Gastrocnemius medialis (tissue), 4 donors: ENCODE results near the gene SFXN5. TPM values are rescaled to one million over a fixed set of nuclear protein-coding genes. Genes with fewer than 3 reads are reported as not detected.

Source experiments
- ATAC-seq, 2 donors: fragments of 150-250 bp; one replicate each; pipeline ENCODE4 v1.9.1; 2016
- DNase-seq, 2 donors: peaks; one replicate each; pipeline ENCODE4 v3.0.0-alpha.2; 2019
- H3K27ac ChIP-seq, 4 donors: fragments of 200-600 bp; sonication (generic); 1 replicate in 1 of 4; 2 replicates in 3 of 4; pipeline ENCODE4 v1.5.1; 2016 to 2018; ENCODE audit warnings: mild to moderate bottlenecking in 2 of 4, moderate library complexity in 1 of 4
- H3K27me3 ChIP-seq, 3 donors: fragments of 200-600 bp; sonication (generic) in 2 of 3; 1 replicate in 1 of 3; 2 replicates in 2 of 3; pipeline versions ENCODE4 v1.5.1 to v1.6.0; 2016 to 2019; ENCODE audit warnings: mild to moderate bottlenecking in 1 of 3, moderate library complexity in 1 of 3
- H3K36me3 ChIP-seq, 2 donors: fragments of 200-600 bp; sonication (generic) in 1 of 2; one replicate each; pipeline ENCODE4 v1.5.1; 2017 to 2018
- H3K4me1 ChIP-seq, 2 donors: fragments of 200-600 bp; sonication (generic) in 1 of 2; one replicate each; pipeline ENCODE4 v1.5.1; 2016 to 2017; ENCODE audit warnings: mild to moderate bottlenecking in 2 of 2
- H3K4me3 ChIP-seq, 4 donors: fragments of 200-600 bp; sonication (generic) in 3 of 4; 1 replicate in 1 of 4; 2 replicates in 3 of 4; pipeline ENCODE4 v1.5.1; 2016 to 2019; ENCODE audit warnings: mild to moderate bottlenecking in 2 of 4
- H3K9me3 ChIP-seq, 3 donors: fragments of 200-600 bp; sonication (generic) in 2 of 3; 1 replicate in 1 of 3; 2 replicates in 2 of 3; pipeline ENCODE4 v1.5.1; 2016 to 2019
- POLR2A ChIP-seq, 2 donors: fragments of 450-650 bp; IDR thresholded peaks; one replicate each; pipeline ENCODE4 v1.6.1; 2017; ENCODE audit warnings: antibody characterized with exemption in 2 of 2, mild to moderate bottlenecking in 2 of 2, moderate library complexity in 2 of 2
- in situ Hi-C, 4 donors: fragments of 200-750 bp; cut with MboI; loops; one replicate each; pipeline versions ENCODE4 v1.15.0 to v1.8.0; 2017; ENCODE audit warnings: low sequenced_read_pairs in 4 of 4
- intact Hi-C: fragments of 100-400 bp; cut with DNase I; formaldehyde crosslinking; loops from one replicate; pipeline ENCODE4 v1.15.1; 2023; ENCODE audit warnings: low total_unique reads
- total RNA-seq, 4 donors: library from RNA; depleted of rRNA; stranded (reverse); fragments of >200 nt; gene quantifications; one replicate each; pipeline versions ENCODE4 v1.1.0 to v1.2.3, GENCODE V29; 2016
- TF ChIP-seq, protein P1 (sequence below), 5 experiments: fragments of 450-650 bp in 3 of 5; fragments of 200-600 bp in 2 of 5; sonication (generic) in 2 of 5; IDR thresholded peaks in 4 of 5; conservative IDR thresholded peaks in 1 of 5; 1 replicate in 4 of 5; 2 replicates in 1 of 5; pipeline ENCODE4 v1.5.1; 2016 to 2019; ENCODE audit warnings: antibody characterized with exemption in 5 of 5, mild to moderate bottlenecking in 3 of 5, moderate library complexity in 3 of 5

SFXN5 gene
- total RNA-seq, 4 donors from 2014 or later: 6.8 to 22.7 (median 9.1) TPM

DNA sequence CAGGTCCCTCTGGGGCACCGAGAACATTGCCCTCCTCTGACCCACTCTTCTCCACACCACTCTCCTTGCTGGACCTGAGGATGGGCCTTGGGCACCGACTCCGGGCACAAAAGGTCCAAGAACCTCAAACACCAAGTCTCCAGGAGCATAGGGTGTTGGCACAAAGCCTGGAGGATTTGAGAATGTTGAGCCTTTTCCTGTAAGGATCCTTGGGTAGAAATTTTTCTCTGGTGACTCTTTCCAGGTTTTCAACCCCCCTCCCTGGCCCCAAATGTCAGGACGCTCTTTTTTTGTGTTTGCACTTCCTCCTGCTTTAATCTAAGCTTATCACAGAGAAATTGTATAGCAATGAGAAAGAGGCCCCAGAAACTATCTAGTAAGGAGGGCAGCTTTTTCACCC, 175.1 kb downstream of the SFXN5 start:
- in situ Hi-C loops (loop anchor here in 1 of 4 donors (25.0 kb wide), 1 partner anchor 266 kb away; no protein-coding TSS in a partner anchor), intact Hi-C loops (loop anchor here (10.0 kb wide), 1 partner anchor 78 kb away; no protein-coding TSS in a partner anchor)
- no peak for ATAC-seq
- no peak for DNase-seq
- H3K27ac ChIP-seq: no peak overlapping the region
- H3K36me3 ChIP-seq: peaks cover 0 to 10% of the 10 kb centered on the region in 2 donors
- H3K27me3 ChIP-seq: peaks cover 3 to 10% (median 5%) of the 10 kb centered on the region in 3 donors
- TF ChIP-seq POLR2A (IDR thresholded peaks at IDR 0.05): no peak
- TF ChIP-seq, protein P1, sequence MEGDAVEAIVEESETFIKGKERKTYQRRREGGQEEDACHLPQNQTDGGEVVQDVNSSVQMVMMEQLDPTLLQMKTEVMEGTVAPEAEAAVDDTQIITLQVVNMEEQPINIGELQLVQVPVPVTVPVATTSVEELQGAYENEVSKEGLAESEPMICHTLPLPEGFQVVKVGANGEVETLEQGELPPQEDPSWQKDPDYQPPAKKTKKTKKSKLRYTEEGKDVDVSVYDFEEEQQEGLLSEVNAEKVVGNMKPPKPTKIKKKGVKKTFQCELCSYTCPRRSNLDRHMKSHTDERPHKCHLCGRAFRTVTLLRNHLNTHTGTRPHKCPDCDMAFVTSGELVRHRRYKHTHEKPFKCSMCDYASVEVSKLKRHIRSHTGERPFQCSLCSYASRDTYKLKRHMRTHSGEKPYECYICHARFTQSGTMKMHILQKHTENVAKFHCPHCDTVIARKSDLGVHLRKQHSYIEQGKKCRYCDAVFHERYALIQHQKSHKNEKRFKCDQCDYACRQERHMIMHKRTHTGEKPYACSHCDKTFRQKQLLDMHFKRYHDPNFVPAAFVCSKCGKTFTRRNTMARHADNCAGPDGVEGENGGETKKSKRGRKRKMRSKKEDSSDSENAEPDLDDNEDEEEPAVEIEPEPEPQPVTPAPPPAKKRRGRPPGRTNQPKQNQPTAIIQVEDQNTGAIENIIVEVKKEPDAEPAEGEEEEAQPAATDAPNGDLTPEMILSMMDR (IDR thresholded peaks at IDR 0.05 in 4 of 5, conservative IDR thresholded peaks at IDR 0.05 in 1 of 5): no peak
- H3K4me3 ChIP-seq: no peak overlapping the region
- H3K9me3 ChIP-seq: no peaks in the 10 kb centered on the region
- H3K4me1 ChIP-seq: peaks cover 5 to 6% of the 10 kb centered on the region in 2 donors

DNA sequence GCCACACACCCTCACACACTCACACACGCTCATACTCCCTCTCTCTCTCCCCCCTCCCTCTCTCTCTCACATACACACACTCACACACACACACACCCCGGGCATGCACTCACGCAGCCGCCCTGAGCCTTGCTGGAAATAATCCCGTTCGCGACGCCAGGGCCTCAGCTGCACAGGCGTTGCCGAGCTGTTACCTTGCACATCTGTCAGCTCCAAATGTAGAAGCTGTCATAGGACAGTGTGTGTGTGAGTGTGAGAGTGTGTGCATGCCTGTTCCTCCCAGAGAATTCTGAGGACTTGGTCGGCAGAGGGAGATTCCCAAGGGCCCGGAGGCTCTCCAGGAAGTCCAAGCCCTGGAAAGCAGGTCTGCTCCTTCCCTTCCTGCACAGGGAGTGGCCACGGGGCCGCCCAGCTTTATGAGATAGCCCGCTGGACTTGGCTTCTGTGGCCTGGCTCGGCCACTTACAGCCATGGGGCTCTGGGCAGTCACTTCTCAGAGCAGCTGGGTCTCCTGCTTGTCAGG, 175.7 kb downstream of the SFXN5 start:
- no peak overlapping the region for H3K4me3 ChIP-seq
- intact Hi-C loops: loop anchor here (10.0 kb wide), 1 partner anchor 79 kb away; no protein-coding TSS in a partner anchor
- DNase-seq: no peak

GRCh38 chr2:72895154-72895553, 176.4 kb downstream of the SFXN5 start:
- Histone ChIP-seq H3K27ac (no peak overlapping the region), H3K36me3 (peaks cover 0 to 10% of the 10 kb centered on the region in 2 donors), H3K4me1 (peaks cover 5 to 9% of the 10 kb centered on the region in 2 donors), H3K4me3 (no peak overlapping the region), H3K27me3 (peaks cover 3 to 10% (median 5%) of the 10 kb centered on the region in 3 donors), H3K9me3 (no peaks in the 10 kb centered on the region)
- ATAC-seq: no peak
- DNase-seq: no peak
- in situ Hi-C loops: loop anchor here in 1 of 4 donors (25.0 kb wide), 1 partner anchor 267 kb away; no protein-coding TSS in a partner anchor
- intact Hi-C loops: loop anchor here (10.0 kb wide), 1 partner anchor 80 kb away; no protein-coding TSS in a partner anchor
- TF ChIP-seq, protein P1 (IDR thresholded peaks at IDR 0.05 in 4 of 5, conservative IDR thresholded peaks at IDR 0.05 in 1 of 5): no peak
- no peak for TF ChIP-seq POLR2A (IDR thresholded peaks at IDR 0.05)

More for the DNA sequence above, 175.7 kb downstream of the SFXN5 start:
- peaks cover 5 to 6% of the 10 kb centered on the region in 2 donors for H3K4me1 ChIP-seq
- H3K9me3 ChIP-seq: no peaks in the 10 kb centered on the region
- H3K27ac ChIP-seq: no peak overlapping the region
- TF ChIP-seq POLR2A (IDR thresholded peaks at IDR 0.05): no peak
- TF ChIP-seq, protein P1 (IDR thresholded peaks at IDR 0.05 in 4 of 5, conservative IDR thresholded peaks at IDR 0.05 in 1 of 5): no peak
- peaks cover 0 to 10% of the 10 kb centered on the region in 2 donors for H3K36me3 ChIP-seq
- in situ Hi-C loops: loop anchor here in 1 of 4 donors (25.0 kb wide), 1 partner anchor 266 kb away; no protein-coding TSS in a partner anchor
- ATAC-seq: peak in 1 of 2 donors; percentile 37
- H3K27me3 ChIP-seq: peaks cover 3 to 10% (median 5%) of the 10 kb centered on the region in 3 donors

DNA sequence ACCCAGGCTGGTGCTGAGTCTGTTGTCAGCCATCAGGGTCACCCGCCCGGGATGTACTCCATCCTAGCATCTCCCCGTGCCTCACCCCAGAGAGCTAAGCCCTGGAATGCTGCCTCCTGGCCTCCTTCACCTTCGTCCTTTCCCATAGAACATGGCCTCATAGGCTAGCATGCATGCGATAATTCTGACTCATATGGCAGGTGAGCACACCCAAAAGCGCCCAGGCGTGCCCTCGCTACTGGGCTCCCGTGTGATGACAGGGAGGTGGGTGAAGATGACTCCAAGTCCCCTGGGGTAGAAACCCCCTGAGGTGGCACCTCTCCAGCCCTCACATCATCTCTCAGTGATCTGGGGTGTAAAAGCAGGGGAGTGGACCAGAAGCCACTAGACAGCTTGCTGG, 177.0 kb downstream of the SFXN5 start:
- H3K27me3 ChIP-seq: peaks cover 3 to 10% (median 5%) of the 10 kb centered on the region in 3 donors
- TF ChIP-seq POLR2A (IDR thresholded peaks at IDR 0.05): no peak
- TF ChIP-seq, protein P1 (IDR thresholded peaks at IDR 0.05 in 4 of 5, conservative IDR thresholded peaks at IDR 0.05 in 1 of 5): no peak
- H3K27ac ChIP-seq: no peak overlapping the region
- ATAC-seq (no peak), DNase-seq (no peak)
- in situ Hi-C loops (loop anchor here in 1 of 4 donors (25.0 kb wide), 1 partner anchor 268 kb away; no protein-coding TSS in a partner anchor), intact Hi-C loops (loop anchor here (10.0 kb wide), 1 partner anchor 80 kb away; no protein-coding TSS in a partner anchor)
- H3K4me3 ChIP-seq: no peak overlapping the region
- H3K4me1 ChIP-seq: peaks cover 5 to 16% of the 10 kb centered on the region in 2 donors
- H3K9me3 ChIP-seq: no peaks in the 10 kb centered on the region
- peaks cover 0 to 13% of the 10 kb centered on the region in 2 donors for H3K36me3 ChIP-seq
